HL-60 (cell line): ENCODE measurements around the gene RUSF1.

Experiments used
- GABPA ChIP-seq: IDR thresholded peaks from 2 replicates; pipeline ENCODE4 v1.6.1; 2012; ENCODE audit warnings: low read depth
- POLR2AphosphoS5 ChIP-seq: IDR thresholded peaks from 2 replicates; pipeline ENCODE4 v1.6.1; 2012; ENCODE audit warnings: low read depth
- SPI1 ChIP-seq: IDR thresholded peaks from 2 replicates; pipeline ENCODE4 v1.6.1; 2012; ENCODE audit warnings: low read depth, mild to moderate bottlenecking, borderline replicate concordance
- TF ChIP-seq, protein P1 (sequence below): IDR thresholded peaks from one replicate; pipeline ENCODE4 v1.5.1; 2011; ENCODE audit warnings: low read length, control low read depth, inconsistent platforms; ENCODE audit not compliant: insufficient read depth
- TF ChIP-seq, protein P2 (sequence below): IDR thresholded peaks from 2 replicates; pipeline ENCODE4 v1.6.1; 2012; ENCODE audit warnings: low read depth; ENCODE audit not compliant: insufficient replicate concordance

DNA sequence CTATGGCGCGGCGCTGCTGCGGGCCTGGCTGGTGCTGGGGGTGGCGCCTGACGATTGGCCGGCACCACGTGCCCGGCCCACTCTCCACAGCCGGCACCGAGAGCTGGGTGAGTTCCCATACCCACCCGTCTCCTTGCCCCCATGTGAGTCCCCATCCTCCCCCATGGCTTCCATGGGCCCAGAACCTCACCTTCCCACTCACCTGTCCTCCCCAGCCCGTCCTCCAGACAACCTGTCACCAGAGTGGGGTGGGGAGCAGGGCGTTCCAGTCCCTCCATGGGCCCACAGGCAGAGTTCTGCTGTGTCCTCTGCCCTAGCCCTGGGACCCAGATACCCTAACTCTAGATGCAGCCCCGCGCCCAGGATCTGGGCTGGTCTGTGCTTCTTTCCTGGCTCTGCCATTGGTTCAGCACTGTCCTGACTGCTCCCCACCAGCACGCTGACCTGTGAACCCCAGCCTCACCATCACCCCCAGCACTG lies 43.4 kb downstream of the RUSF1 start:
- TF ChIP-seq, protein P1, sequence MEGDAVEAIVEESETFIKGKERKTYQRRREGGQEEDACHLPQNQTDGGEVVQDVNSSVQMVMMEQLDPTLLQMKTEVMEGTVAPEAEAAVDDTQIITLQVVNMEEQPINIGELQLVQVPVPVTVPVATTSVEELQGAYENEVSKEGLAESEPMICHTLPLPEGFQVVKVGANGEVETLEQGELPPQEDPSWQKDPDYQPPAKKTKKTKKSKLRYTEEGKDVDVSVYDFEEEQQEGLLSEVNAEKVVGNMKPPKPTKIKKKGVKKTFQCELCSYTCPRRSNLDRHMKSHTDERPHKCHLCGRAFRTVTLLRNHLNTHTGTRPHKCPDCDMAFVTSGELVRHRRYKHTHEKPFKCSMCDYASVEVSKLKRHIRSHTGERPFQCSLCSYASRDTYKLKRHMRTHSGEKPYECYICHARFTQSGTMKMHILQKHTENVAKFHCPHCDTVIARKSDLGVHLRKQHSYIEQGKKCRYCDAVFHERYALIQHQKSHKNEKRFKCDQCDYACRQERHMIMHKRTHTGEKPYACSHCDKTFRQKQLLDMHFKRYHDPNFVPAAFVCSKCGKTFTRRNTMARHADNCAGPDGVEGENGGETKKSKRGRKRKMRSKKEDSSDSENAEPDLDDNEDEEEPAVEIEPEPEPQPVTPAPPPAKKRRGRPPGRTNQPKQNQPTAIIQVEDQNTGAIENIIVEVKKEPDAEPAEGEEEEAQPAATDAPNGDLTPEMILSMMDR = no peak
- TF ChIP-seq, protein P2, sequence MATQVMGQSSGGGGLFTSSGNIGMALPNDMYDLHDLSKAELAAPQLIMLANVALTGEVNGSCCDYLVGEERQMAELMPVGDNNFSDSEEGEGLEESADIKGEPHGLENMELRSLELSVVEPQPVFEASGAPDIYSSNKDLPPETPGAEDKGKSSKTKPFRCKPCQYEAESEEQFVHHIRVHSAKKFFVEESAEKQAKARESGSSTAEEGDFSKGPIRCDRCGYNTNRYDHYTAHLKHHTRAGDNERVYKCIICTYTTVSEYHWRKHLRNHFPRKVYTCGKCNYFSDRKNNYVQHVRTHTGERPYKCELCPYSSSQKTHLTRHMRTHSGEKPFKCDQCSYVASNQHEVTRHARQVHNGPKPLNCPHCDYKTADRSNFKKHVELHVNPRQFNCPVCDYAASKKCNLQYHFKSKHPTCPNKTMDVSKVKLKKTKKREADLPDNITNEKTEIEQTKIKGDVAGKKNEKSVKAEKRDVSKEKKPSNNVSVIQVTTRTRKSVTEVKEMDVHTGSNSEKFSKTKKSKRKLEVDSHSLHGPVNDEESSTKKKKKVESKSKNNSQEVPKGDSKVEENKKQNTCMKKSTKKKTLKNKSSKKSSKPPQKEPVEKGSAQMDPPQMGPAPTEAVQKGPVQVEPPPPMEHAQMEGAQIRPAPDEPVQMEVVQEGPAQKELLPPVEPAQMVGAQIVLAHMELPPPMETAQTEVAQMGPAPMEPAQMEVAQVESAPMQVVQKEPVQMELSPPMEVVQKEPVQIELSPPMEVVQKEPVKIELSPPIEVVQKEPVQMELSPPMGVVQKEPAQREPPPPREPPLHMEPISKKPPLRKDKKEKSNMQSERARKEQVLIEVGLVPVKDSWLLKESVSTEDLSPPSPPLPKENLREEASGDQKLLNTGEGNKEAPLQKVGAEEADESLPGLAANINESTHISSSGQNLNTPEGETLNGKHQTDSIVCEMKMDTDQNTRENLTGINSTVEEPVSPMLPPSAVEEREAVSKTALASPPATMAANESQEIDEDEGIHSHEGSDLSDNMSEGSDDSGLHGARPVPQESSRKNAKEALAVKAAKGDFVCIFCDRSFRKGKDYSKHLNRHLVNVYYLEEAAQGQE = no peak
- TF ChIP-seq POLR2AphosphoS5 (no peak), GABPA (no peak), SPI1 (no peak)
